Activated CD8-positive, alpha-beta memory T cell treated with anti-CD3 and anti-CD28 coated beads for 1 hour (primary cell): ENCODE measurements around the gene PEX10.
"Not testable (repeated sequence)": the region's sequence is repeated elsewhere in the genome, so short reads cannot be mapped to it uniquely, and the experiment has no call there.

Experiments
- DNase-seq, 2 donors: peaks; one replicate each; pipeline ENCODE4 v3.0.0-alpha.2; 2020; ENCODE audit warnings: low read depth in 1 of 2; ENCODE audit errors: extremely low read depth in 1 of 2

Gene PEX10

DNA sequence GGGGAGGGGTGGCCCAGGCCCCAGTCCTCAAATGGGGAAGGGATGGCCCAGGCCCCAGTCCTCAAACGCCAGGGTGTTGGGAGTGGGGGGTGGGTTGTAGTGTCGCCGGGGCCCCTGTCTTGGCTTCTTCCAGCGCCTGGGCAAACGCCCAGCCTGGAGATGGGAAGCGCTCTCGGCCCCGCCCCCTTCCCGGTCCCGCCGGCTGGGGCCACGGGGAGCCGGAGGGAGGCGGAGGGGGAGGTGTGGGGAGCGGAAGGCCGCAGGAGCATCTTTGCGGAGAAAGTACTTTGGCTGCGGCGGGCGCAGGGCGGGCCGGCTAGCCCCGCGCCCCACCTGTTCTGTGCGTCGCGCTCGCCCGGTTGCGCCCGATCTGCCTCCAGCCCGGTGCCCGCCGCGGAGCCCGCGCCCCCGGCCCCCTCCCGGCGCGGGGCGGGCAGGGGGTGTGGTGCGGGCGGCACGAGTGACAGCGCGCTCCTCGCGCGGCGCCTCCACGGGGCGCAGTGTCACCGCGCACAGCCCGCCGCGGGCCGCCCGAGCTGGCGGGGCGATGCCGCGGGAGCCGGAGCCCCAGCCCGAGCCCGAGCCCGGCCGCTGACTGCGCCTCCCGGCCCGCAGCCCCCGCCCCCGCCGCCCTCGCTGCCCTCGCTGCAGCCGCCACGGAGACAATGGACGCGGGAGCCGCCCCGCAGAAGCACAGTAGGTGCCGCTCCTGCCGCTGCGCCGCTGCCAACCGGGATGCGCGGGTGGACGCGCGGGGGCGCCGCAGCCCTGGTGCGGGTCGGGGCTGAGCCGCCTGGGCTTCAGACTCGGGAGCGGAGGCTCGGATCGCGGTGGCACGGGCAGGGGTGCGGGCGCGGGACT lies 31.1 kb upstream of the PEX10 start:
- no peak for DNase-seq

DNA sequence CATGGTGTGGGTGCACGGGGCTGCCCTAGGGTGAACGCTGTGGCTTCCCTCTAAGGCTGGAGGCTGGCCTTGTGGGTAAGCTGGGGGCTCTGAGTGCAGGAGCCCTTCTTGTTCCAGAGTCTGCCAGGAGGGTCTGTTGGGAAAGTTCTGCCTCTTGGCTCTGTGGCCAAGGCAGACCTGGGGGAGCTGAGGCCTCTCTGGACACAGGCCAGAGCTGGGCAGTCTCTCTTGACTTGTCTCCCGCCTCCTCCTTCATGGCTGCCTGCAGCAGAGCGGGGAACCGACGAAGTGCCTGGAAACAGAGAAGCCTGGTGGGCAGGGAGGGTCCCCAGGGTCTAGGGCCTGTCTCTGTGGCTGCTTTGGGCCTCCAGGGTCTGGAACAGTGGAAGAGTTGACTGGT lies 30.3 kb upstream of the PEX10 start:
- DNase-seq = no peak

DNA sequence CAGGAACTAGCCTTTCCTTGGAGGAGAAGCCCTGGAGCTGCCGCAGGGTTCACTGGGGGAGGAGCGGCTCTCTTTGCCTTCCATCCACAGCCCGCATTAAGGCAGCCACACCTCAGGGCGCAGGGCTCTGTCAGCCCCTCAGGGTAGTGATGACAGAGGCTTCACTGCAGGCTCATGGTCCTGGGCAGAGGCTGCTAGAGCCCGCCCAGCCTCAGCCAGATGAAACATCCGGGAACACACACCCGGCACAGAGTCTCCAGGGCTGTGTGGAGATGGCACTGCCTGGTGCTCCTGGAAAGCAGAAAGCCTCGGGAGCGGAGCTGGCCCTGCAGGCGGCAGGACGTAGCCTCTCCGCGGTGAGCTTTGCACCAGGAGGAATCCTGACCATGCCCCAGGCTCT lies 29.4 kb upstream of the PEX10 start:
- no peak for DNase-seq

GRCh38 chr1:2440346-2440745 lies 28.0 kb upstream of the PEX10 start:
- DNase-seq = not testable (repeated sequence)

- DNase-seq = no peak
Measured at GRCh38 chr1:2439369-2439768, 27.0 kb upstream of the PEX10 start.

DNA sequence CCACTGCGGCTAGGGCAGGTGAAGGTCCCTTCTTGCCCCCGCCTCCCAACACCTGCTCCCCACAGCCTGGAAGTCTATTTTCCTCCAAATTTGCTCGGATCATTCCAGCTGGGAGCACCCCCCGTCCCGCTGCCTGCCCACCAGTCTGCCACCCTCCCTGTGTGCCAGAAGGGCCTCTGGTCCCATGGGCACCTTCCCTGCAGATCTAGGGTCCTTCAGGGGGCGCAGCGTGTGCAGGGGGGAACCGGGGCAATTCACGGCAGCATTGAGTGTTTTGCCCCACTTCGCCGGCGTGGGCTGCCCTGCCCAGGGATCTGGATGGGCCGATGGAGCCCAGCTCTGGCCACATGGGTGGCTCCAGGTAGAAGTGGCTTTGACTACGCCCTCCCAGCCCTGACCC lies 26.3 kb upstream of the PEX10 start:
- no peak for DNase-seq

- DNase-seq = no peak
Measured at GRCh38 chr1:2438038-2438437, 25.7 kb upstream of the PEX10 start.

- no peak for DNase-seq
Measured at GRCh38 chr1:2437617-2438016, 25.3 kb upstream of the PEX10 start.

GRCh38 chr1:2436876-2437275 lies 24.5 kb upstream of the PEX10 start:
- no peak for DNase-seq

DNA sequence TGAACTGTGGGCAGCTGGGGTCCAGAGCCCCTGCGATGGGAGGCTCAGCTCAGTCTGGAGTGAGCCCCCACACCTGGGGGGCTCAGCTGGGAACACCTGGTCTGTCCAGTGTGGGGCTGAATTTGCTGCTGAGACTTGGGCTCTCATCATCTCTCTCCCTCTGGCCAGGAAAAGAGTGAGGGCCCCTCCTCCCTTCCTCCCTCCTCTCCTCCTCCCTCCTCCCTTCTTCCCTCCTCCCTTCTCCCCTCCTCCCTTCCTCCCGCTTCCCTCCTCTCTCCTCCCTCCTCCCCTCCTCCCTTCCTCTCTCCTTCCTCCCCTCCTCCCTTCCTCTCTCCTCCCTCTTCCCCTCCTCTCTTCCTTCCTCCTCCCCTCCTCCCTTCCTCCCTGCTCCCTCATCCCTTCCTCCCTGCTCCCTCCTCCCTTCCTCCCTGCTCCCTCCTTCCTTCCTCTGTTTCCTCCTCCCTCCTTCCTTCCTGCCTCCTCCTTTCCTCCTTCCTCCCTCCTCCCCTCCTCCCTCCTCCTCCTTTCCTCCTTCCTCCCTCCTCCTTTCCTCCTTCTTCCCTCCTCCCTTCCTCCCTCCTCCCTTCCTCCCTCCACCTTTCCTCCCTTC lies 23.5 kb upstream of the PEX10 start:
- no peak for DNase-seq

DNA sequence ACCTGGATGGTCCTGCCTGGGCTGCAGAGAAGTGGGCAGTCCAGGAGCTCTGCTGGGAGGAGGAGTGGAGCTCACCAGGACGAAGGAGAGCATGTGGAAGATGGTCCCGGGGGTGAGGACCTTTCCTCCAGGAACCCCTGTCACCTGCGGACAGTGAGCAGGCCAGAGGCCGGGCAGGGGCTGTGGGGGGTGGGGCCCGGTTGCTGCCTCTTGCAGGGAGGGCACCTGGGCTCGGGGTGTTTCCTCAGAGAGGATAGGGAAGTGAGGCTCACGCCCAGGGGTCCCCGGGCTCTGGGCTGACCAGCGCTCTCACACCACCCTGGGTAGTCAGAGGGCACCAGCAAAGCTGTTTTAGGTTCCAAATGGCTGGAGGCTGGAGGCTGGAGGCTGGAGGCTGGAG lies 22.7 kb upstream of the PEX10 start:
- DNase-seq = no peak

DNA sequence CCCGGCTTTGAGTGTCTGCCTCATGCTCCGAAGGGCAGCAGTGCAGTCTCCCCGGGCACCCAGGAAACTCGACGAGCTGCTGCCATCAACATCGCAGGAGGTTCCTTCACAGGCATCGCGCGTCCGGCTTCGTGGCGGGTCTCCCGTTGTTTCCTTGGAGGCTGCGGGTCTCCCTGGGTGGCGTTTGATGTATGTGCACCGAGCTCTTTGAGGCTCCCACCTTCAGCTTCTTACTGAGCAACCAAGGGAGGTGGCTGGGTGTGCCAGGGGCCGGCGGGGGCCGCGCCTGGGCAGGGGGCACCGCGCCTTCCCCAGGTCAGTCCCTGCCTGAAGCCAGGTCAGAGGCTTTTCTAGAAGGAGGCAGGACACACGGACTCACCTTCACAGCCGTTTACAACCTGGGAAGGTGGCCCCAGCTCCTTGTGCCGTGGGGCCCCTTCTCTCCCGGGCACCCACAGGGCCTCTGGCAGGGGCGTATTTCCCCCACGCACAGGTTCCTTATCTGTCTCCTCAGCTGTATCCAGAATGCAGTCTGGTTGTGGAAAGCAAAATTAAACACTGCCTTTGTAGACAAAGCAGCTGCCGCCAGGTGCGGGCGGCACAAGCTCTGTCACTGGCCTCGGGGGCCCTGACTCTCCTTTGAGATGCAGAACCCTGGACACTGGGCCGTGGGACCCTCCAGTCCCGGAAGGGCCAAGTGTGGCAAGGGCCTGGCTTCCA lies 21.7 kb upstream of the PEX10 start:
- DNase-seq = no peak

GRCh38 chr1:2433196-2433595 lies 20.8 kb upstream of the PEX10 start:
- no peak for DNase-seq

DNA sequence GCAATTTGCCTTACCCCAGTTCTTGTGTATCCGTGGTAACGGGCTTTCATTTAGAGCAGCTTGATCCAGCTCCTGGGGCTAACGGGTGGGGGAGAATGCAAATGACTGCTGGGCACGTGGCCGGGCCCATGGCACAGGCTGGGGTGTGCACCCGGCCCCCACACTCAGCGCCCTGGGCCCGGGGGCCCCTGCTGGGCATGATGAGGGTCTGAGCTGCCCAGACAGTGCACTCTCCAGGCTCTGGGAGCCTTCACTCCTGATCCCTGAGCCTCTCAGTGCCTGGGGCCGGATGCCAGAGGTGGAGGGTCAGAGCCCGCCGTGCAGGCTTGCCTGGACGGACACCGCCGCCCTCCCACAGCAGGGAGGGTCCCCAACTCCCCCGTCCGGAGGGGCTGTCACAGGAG lies 20.1 kb upstream of the PEX10 start:
- no peak for DNase-seq

DNA sequence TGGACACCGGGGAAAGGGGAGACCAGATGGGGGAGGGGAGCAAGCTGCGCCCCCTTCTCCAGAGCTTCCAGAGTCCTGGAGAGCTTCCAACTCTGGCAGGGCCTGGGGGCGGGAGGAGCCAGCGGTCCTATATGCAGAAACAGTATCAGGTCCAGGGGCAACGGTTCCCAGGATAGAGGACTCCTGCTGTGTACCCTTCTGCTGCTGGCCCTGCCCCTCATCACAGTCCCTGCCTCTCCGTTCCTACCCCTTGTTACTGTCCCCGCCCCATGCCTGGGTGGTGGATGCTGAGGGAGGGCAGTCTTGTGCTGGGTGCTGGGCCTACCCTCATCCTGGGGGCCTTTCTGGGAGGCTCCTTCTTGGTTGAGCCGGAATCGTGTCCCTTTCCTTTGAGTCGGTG lies 19.2 kb upstream of the PEX10 start:
- no peak for DNase-seq

GRCh38 chr1:2431103-2431502 lies 18.7 kb upstream of the PEX10 start:
- DNase-seq = no peak

GRCh38 chr1:2430592-2430973 lies 18.2 kb upstream of the PEX10 start:
- DNase-seq = no peak

DNA sequence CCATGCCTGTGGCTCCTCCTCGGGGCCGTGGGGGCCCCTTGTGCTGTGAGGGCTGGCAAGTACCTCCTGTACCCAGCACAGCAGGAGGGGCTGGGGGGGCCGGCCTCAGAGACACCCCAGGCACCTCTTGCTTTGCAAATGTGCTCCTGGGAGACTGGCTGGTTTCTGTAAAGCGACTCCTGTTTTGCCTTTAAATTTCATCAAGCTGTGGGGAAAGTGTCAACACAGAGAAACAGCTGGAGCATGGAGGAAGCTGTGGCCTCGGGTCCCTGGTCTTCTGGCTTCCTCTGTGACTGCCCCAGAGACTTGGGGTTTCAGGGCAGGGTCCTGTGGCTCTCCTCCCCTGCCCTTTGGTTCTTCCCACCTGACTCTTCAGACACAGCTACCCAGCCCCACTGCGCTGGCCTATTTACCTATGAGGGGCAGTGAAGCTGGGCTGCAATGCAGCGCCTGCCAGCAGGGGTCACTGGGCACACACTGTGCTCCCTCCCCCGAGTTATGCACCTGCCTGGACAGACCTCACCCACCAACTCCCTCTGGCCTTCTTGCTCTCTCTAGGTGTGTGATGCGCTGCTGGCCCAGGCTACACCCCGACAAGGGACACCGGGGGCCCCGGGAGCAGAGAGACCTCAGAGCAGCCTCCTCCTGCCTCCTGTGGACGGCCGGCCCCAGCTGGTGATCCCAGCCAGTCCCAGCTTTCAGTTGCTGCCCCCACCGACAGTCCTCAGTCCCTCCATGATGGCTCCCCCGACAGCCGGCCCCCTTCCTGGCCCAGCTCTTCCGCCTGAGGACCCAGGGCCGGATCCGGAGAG lies 17.6 kb upstream of the PEX10 start:
- DNase-seq = no peak

DNA sequence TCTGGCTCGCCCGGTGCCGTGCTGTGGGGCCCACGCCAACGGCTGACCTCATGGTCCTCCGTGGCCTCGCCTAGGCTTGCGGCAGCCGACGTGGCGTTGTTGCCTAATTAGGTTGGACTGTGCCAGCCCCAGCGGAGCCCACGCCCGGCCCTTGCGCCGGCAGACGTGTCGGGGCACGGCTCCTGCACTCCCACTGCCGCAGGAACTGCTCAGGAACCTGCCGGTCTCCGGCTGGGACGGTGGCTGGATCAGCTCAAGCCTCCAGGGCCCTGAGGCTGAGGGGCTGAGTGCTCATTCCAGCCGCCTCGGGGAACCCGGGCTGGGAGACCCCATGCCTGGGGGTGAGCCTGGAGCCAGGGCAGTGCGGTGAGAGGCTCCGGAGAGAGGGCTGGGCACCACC lies 16.1 kb upstream of the PEX10 start:
- no peak for DNase-seq

DNA sequence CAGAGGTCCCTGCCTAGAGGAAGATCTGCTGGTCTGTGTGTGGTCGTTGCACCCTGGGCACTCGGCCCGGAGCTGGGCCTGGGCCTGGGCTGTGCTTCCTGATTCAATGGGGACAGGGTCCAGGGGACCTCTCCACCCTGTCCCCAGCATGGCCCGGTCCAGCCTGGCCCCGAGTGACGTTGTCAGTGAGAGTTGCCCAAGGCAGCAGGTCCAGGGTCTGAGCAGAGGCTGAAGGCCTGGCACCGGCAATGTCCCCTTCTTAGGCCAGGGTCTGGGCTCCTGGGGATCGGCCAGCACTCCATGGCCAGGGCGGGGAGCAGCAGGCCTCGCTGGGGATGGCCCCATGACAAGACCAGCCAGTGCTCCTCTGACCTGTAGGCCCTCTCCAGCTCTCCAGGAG lies 15.6 kb upstream of the PEX10 start:
- no peak for DNase-seq

DNA sequence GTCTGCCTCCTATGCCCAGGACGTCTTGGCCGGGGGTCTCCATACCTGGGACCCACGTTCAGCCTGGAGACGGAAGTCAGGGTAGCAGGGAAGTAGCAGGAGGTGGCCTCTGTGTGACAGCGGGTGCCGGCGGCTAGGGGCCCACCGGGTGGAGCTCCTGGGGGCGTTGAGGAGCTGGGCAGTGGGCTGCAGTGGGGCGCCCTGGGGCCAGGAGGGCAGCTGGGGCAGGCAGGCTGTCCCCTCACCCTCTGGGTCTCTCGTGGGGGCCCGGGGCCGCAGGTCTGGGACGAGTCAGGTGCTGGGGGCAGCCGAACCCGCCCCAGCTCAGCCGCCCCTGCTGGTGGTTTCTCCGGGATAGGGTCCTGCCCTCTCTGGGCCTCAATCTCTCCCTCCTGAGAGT lies 14.7 kb upstream of the PEX10 start:
- no peak for DNase-seq
